ENCODE results near the gene SEC16B.

Gene SEC16B

DNA sequence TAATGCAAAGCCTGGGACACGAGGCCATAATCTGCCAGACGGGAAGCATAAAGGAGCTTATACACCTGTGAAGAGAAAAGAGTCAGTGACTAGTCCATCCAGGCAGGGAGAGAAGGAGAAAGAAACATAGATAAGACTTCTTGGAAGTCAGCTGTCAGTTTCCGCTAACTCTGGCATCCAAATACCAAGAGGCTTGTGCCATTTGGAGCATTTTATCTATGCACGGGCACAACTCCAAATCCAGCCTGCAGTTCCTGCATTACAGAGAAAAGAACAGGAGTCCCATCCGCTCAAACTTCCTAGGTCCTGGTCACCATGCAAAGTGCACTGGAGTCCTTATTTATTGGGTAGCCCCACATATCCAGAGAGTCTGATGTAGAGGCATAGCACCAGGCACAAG is 27.9 kb downstream of the SEC16B start:
- DNase-seq = no peak

DNA sequence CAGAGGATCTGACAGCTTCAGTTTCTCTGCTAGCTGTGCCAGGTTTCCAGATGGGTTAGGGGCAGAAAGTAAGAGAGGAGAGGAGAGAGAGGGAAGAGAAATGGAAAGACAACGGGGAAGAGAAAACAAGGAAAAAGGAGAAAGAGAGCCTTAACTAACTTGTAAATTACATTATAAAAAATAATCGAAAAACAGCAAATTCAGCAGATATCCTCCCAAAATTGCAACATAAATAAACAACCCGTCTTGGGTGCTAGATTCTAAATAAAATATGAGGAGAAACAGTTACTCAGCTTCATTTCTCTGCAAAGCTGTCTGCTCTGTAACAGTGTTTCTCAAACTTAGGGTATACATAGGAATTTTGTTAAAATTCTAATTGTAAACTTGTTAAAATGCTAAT is 29.2 kb downstream of the SEC16B start:
- no peak for DNase-seq

DNA sequence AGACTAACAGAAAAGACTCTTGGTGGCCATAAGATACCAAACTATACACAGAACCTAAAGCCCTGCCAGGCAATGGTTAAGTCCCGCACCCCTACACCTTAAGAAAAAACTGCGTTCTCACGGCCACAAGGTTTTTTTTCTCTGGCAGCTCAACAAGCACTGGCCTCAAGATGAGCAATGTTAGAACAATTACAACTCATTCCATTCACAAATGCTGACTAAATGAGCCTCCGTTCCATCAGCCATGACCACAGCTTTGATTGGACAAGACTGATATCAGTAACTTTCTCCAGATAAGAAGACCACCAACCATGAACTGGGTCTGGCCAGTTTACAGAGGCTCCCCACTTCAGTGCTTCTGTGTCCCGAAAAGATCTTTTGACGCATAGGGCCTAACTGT is 31.9 kb downstream of the SEC16B start:
- no peak for DNase-seq

DNA sequence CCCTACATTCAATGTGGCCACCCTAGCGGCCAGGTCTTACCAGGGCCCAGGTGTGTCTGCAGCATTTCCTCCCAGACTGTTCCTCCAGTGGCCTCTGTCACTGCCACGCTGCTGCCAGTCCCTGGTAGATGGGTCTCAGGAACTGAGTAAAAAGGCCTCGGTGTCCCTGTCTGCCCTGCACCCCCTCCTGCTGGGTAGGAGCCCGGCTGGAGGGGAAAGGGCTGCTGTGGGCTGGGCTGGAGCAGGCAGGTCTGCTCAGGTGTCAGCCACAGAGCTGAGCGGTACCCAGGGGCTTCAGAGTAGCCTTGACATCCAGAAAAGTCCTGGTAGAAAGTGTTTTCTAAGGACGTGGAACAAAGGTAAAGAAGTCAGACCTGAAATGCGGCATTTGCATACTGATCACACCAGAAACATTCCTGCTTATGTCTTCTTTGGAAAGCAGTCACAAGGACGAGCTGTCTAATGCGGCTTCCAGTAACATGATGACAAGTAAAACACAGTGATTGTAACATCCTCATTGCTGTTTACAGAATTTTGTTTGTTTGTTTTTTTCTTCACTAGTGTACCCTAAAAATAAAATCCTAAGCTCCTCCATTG is 32.6 kb downstream of the SEC16B start:
- DNase-seq = no peak

DNA sequence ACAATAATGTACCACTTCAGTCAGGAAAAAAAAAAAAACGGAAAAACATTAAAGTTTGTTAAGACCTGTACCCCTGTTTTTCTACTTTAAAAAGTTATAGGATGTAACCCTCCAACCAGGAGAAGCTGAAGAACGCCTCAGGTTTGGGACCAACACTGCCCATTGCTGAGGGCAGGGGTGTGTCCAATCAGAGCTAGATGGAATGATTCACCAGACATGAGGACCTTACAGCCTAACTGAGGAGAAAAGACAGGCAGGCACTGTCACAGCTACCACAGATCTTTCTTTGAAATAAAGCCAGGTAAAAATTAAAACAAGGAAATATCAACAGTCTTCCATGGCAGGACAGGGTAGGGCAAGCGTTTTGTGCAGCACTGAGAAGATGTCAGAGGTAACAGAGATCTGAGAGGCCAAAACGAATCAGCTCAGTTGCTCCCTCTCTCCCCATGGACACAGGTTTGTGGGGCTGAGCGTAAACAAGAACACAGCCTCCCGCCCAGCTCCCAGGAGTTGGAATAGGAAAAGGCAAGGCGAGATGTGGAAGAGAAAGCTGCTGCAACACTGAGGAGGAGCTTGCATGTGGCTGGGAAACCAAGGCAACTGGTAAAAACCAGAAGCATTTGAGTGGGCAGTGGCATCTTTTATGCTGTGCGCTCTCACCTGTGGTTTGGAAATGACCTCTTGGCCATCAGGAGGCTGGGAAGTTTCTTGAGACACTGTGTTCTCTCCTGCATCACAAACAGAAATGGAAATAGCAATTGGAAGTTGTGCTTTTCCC is 34.0 kb downstream of the SEC16B start:
- DNase-seq = no peak

DNA sequence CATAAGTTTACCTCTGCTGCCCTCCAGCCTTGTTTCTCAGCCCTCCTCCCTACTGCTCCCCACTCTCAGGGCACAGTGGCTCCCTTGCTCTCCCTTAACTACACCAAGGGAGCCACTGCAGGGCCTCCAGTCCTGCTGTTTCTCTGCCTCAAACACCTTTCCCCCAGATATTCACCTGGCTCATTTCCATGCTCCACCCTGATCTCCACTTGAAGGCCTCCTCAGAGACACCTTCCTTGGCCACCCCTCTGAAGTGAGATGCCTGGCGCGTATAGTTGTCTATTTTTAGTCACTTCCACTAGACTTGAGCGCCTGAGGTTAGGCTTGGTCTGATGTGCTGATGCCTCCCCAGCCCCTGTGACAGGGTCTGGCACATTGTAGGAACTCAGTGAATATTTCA is 34.9 kb downstream of the SEC16B start:
- DNase-seq = no peak

DNA sequence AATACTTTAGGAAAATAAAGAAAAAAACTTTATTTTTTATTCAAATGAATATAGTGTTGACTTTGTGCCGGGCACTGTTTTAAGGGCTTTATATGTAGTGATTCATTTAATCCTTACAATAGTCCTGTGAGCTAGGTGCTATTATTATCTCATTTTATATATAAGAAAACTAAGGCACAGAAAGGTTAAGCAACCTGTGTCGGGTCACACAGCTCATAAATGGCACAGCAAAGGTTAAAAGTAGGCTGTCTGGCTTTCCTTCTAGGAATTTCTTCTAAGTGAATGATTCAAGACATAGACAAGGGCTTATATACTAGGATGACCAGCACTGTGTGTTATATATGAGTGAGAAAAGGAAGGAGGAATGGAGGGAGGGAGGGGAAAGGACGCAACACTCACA is 35.4 kb downstream of the SEC16B start:
- DNase-seq = no peak

DNA sequence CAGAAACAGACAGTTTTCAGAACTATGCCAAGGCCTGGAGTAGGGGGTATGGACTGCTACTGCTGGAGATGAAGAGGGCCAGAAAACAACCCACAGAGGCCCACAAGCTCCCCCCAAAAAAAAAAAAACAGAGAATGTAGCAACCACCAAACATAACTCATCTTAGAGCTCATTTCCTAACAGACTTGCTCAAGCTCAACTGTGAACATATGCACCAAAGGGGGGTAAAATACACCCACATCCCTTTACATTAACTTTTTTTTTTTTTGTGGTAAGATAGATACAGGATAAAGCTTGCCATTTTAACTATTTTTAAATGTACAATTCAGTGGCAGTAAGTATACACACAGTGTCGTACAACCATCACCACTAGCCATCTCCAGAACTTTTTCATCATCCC is 36.0 kb downstream of the SEC16B start:
- no peak for DNase-seq

DNA sequence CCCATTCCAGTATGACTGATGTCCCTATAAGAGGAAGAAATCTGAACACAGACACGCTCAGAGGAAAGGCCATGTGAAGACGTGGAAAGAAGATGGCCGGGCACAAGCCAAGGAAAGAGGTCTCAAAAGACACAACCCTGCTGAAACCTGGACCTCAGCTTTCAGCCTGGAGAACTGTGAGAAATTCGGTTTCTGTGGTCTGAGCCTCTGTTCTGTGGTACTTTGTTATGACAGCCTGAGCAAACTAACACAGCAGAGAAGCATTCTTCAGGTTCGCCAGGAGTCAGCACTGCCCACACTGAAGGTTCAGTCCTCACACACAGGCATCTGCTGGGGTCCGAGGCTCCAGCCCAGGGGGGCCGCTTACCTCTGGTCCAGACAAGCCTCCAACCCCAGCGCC is 37.7 kb downstream of the SEC16B start:
- DNase-seq = no peak

DNA sequence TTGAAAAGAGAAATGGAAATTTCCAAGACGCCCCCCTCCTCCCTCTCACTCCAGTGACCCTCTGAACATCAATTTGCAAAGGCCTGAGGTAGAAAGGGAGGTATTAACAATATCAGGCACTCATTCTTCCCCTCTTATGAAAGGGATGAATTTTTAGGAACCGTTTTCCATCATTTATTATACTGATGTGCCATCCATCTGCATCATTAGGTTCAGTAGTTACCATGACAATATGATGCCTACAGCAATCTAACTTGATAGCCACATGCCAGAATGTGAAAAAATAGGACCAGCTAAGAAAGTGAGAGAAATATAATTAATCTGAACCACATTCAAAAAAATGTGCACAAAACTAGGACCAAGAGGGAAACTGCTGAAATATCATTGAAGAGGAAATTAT is 40.9 kb downstream of the SEC16B start:
- DNase-seq = no peak

DNA sequence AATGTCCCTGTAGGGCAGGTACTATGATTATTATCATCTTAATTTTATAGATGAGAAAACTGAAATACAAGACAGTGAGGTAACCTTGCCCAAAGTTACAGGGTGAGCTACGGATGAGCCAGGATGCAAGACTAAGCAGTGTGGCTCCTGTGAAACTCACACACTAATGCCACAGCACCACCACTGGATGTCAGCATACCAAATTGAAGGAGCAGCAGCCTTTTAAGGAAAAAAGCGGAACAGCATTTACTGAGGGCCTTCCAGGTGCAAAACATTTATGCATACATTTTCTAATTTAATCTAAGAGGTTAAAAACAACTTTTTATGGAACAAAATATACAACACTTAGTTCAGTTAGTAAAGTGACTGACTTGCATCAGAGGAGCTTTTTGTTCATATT is 41.7 kb downstream of the SEC16B start:
- no peak for DNase-seq

DNA sequence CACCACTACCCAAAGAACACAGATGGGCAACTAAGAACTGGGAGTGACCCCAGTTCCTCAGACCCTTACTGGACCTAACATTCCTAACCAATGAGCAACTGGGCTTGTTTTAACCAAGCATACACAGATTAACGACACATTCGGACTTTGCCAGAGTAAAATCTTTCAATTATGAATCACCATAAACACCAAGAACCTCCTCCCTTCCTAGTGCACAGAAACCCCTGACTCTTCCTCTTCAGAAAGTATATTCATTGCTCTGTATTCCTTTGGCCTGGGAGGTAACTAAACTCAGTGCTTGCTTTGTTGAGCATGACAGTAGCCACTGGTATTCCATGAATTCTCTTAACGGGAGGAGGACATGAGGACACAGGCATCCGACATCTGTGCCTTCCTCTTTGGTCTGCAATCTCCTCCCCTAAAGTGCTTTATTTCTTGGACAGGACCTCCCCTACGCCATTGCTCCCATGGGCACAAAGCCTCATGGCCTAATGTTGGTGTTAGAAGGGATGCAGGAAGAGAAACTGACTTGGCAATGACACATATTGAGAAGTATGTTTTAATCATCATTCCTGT is 42.7 kb downstream of the SEC16B start:
- DNase-seq = no peak

DNA sequence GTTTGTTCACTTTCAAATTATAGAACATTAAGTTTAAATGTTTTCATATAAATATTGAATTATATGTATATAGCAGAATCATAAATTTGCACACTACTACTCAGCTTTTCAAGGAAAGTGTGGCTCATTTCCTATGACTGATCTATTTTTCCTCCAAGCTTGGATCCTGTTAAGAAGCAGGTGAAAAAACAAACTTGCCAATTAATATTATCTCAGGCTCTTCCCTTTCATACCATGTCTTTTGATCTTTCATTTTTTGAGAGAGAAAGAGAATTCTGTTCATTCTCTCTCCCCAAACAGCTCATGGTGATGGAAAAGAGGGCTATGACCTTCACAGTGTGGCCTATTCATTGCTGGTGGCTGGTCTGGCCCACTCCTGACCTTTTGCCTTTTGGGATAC is 43.7 kb downstream of the SEC16B start:
- DNase-seq = no peak

DNA sequence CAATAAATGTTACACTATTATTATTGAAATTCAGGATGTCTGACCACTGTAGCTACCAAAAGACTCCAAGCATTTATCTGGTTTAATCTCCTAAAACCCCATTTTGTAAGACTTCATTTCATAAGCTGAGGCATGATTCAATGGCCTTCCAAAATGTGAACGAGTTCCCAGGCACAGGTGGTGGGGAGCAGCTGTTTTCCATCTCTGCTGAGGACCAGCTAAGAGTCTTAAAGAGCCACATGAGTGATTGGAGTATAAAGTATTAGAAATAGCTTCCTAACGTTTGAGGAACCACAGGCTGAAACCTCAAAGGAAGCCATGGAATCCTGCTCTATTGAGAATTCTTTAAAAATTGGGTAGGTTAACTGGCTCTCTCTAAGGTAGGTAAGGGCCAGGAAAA is 44.9 kb downstream of the SEC16B start:
- no peak for DNase-seq

DNA sequence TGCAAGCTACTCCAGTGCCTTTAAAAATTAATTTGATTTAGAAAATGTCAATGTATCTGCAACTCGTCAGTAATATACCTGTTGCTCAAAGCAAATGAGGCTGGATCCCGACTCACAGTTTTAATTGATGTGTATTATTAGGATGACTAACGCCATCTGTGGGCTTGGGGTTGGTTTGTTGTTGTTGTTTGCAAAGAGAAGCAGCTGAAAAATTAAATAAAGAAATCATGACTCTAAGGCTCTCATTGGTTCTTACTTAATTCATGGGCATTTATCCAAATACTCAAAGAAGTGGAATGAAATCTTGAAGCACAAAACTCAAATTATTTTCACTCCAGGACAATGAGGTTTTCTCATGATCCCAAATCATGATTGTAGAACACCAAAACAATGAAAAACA is 46.4 kb downstream of the SEC16B start:
- DNase-seq = no peak

DNA sequence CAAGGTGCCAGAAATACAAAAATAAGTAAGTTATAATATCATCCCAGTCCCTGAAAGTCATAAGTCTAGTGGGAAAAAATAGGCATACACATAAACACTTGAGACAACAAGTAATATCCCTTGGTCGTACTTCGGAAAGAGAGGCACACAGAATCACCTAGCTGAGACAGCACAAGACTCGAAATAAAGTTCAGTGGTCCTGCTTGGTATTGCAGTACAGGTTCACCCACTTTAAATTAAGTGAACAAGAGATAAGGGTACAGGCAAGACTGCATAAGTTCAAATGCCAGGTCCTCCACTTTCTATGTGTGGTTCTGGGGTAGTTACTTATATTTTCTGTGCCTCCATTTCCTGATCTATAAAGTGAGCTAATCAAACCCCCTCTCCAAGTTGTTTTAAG is 47.6 kb downstream of the SEC16B start:
- DNase-seq = no peak

DNA sequence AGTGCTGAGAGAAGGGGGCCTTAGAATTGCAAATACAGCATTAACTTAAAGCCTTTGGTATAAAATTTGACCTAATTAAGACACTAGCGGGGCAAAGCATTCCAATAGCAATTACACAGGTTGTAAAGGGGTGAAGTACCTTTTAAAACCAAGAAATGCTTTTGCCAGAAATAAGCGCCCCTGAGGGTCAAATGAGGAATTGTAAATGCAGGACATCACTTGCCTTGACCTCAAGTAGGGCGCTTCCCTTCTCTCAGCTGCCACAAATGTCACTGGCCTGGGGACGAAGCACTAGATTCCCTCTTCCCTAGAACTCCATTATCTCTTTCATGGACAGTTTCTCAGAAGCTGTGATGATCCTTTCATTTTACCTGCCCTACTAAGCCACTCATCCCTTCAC is 48.3 kb downstream of the SEC16B start:
- DNase-seq = no peak

DNA sequence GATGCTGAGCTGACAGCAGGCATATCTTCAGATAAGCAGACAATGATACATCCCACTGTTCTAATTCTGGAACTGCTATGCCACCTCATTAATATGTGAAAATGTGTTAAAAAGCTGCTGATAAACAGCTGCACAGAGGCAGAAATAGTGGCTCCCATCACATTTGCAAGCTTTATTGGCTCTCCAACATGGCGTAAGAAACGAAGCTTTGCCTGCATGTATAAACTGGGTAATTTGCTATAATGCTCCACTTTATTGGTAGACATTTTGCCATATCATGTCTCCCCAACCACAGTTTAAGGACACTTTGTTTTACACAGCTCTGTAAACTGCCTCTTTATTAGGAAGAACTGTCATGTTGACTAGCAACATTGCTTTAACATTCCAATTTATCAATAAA is 49.8 kb downstream of the SEC16B start:
- DNase-seq = no peak

DNA sequence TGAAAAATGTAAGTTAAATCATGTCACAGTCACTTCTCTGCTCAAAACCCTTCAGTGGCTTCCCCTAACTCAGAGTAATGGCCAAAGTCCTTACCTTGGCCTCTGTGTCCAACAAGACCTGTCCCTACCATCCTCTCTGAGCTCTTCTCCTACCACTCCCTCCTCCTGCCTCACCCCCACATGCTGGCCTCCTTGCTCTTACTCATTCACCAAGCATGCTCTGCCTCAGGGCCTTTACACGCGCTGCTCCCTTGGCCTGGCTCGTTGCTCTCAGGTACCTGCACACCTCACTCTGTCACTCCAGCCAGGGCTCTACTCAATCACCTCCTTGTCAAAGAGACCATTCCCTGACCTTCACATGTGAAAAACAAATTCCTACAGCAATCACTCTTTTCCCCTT is 54.2 kb downstream of the SEC16B start:
- no peak for DNase-seq

DNA sequence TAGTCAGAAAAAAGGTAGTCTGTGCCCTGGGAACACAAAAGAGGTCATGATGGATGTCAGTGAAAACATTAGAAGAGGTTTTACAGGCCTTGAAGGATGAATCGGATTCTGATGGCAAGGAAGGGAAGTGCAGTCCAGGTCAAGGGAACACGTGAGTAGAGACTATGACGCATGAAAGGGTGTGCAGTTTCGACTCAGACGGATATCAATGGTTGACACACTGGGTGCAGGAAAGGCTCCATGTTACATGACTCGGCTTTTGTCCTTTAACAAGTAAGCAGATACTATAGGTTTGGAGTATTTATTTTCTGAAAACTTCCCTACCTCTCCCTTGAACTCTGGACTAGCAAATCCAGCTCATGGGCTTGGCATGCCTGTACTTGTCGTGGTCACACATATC is 55.3 kb downstream of the SEC16B start:
- no peak for DNase-seq

DNA sequence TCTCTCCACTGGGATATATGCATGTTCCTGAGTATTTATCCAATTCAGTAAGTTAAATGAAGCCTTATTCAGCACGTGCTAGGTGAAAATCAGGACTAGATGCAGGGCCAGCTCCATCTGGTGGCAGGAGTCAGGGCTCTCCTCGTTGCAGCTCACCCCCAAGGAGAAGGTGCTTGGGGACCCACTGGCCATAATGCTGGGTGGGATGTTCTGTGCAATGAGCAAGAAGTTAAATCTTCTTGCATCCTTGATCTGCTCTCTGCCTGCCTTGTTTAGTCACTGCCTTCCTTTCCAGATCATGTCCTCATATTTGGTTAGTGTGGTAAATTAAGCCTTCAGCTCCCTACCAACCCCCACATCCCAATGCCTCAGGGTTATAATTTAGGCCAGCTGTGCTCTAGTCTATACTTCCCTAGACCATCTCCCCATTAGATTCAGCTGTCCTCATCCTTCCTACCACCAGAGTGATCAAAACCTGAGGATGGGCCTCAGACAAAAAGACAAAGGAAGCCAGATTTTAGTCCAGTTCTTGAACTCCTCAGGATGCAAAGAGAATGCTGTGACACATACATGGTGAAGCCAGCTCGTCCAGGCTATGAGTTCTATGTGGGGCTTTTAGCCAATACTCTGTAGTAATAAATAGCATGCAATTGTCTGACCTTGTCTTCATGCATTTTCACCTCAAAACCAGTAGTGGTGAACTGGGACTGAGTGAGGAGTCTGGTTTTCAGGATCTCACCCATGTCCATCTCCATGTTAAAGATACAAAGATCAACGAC is 55.9 kb downstream of the SEC16B start:
- DNase-seq = no peak

DNA sequence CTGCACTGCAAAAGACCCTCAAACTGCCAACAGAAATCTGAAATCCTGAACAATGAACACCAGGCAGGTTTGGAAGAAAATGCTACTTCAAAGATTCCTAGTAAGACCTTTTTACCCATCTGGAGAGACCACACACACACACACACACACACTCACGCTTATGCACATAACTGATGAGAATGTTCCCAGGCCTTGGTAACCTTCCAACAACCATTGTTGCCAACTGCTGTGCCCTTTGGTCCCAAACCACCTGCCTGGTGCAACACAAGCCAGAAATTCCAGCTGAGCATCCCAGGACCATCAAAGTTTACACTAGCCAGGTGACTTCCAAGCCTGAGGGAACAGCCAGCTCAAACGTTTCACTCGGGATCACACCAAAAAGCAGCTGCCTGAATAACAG is 56.9 kb downstream of the SEC16B start:
- no peak for DNase-seq

DNA sequence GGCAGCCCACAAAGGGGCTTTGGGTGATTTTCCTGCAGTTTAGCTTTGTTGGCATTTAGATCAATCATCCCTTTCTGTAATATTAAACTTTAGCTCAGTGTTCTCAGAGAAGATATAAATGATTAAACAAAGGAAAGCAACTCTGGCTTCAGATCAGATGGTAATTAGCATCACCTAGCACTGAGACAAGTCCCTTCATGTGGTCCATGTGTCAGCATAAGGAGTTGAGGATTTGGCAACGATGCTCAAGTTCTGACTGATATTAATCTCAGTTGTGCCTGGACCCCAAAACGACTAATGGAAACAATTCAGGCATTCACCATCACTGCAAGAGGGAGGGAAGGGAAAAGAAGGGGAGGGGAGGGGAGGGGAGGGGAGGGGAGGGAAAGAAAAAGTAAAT is 60.4 kb downstream of the SEC16B start:
- DNase-seq = no peak

DNA sequence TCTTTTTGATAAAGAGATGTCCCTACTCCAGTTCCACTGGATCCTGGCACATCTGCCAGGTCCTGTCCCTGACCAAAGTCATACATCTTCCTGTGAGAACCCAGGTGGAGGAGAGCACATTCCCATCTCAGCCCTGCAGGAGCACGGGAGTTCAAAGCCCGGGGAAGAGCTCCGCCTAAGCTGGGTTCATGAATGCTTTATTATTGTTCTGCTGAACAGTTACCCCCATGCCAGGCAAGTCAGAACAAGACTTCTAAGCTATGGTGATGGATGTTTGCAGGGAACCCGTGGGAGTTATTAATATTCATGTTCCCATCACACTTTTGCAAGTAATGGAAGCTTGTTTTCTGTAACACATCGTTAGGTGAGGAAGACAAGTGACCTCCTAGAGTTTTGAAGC is 62.9 kb downstream of the SEC16B start:
- DNase-seq = no peak
